GM23338 (cell line): ENCODE data around the gene MRPL38. TPM values are rescaled to one million over a fixed set of nuclear protein-coding genes. Genes with fewer than 3 reads are reported as not detected.

Experiments
- ATAC-seq: fragments of 200-7000 bp; cut with Tn5 transposase; 3 replicates; pipeline ENCODE4 v1.9.1; 2020
- DNase-seq: peaks from one replicate; pipeline ENCODE4 v3.0.0-alpha.2; 2015; ENCODE audit warnings: low spot score
- H2AFZ ChIP-seq: fragments of 200-600 bp; sonication (generic); 2 replicates; pipeline ENCODE4 v1.8.0; 2016; ENCODE audit warnings: antibody characterized with exemption, mild to moderate bottlenecking, moderate library complexity
- H3F3A ChIP-seq: fragments of 200-600 bp; sonication (generic); replicated peaks from 2 replicates; pipeline ENCODE4 v1.8.0; 2017; ENCODE audit warnings: antibody characterized with exemption, mixed run types, low read depth
- H3K27ac ChIP-seq: fragments of 200-600 bp; sonication (generic); 2 replicates; pipeline ENCODE4 v1.6.1; 2016; ENCODE audit warnings: low read depth
- H3K27me3 ChIP-seq: fragments of 200-600 bp; sonication (generic); 2 replicates; pipeline ENCODE4 v1.8.0; 2016; ENCODE audit warnings: mild to moderate bottlenecking, mixed run types, moderate library complexity; ENCODE audit not compliant: insufficient read depth
- H3K36me3 ChIP-seq: fragments of 200-600 bp; sonication (generic); 2 replicates; pipeline ENCODE4 v1.8.0; 2016; ENCODE audit warnings: mild to moderate bottlenecking; ENCODE audit not compliant: insufficient read depth
- H3K4me1 ChIP-seq: fragments of 200-600 bp; sonication (generic); 2 replicates; pipeline ENCODE4 v1.8.0; 2016; ENCODE audit warnings: mild to moderate bottlenecking, moderate library complexity; ENCODE audit not compliant: insufficient read depth
- H3K4me2 ChIP-seq: fragments of 200-600 bp; sonication (generic); 2 replicates; pipeline ENCODE4 v1.7.1; 2017; ENCODE audit warnings: mixed run types
- H3K4me3 ChIP-seq: fragments of 200-600 bp; sonication (generic); 2 replicates; pipeline ENCODE4 v1.6.1; 2016; ENCODE audit warnings: mixed run types
- H3K79me2 ChIP-seq: fragments of 200-600 bp; sonication (generic); replicated peaks from 2 replicates; pipeline ENCODE4 v1.8.0; 2017; ENCODE audit warnings: mild to moderate bottlenecking; ENCODE audit not compliant: insufficient read depth
- H3K9me2 ChIP-seq: fragments of 200-600 bp; sonication (generic); 2 replicates; pipeline ENCODE4 v1.8.0; 2017; ENCODE audit not compliant: insufficient read depth
- H4K20me1 ChIP-seq: fragments of 200-600 bp; sonication (generic); replicated peaks from 2 replicates; pipeline ENCODE4 v1.8.0; 2017; ENCODE audit warnings: mild to moderate bottlenecking; ENCODE audit not compliant: insufficient read depth
- H3K27ac Mint-ChIP-seq: 2 replicates; pipeline ENCODE4 v1.8.0; 2020; ENCODE audit warnings: inconsistent platforms, mild to moderate bottlenecking, moderate library complexity, mixed read lengths
- H3K27me3 Mint-ChIP-seq: 3 replicates; pipeline ENCODE4 v1.8.0; 2022; ENCODE audit warnings: low read depth, mild to moderate bottlenecking, moderate library complexity, mixed read lengths, inconsistent platforms; ENCODE audit not compliant: insufficient read depth, poor library complexity
- H3K36me3 Mint-ChIP-seq: 3 replicates; pipeline ENCODE4 v1.8.0; 2021; ENCODE audit warnings: low read depth, mild to moderate bottlenecking, inconsistent platforms, moderate library complexity, mixed read lengths
- H3K4me1 Mint-ChIP-seq: 3 replicates; pipeline ENCODE4 v1.8.0; 2020; ENCODE audit warnings: mild to moderate bottlenecking, inconsistent platforms, mixed read lengths
- H3K4me3 Mint-ChIP-seq: 3 replicates; pipeline ENCODE4 v1.8.0; 2021; ENCODE audit warnings: moderate library complexity, mild to moderate bottlenecking, inconsistent platforms, mixed read lengths
- H3K9me3 Mint-ChIP-seq: 3 replicates; pipeline ENCODE4 v1.8.0; 2020; ENCODE audit warnings: moderate library complexity, mild to moderate bottlenecking, inconsistent platforms, mixed read lengths
- CREB1 ChIP-seq: fragments of 250-450 bp; sonication (Bioruptor Pico); IDR thresholded peaks from 2 replicates; pipeline ENCODE4 v1.5.0; 2020; ENCODE audit warnings: low read depth, mild to moderate bottlenecking, moderate library complexity
- EZH2 ChIP-seq: fragments of 200-600 bp; sonication (generic); IDR thresholded peaks from one replicate; pipeline ENCODE4 v1.8.0; 2017; ENCODE audit warnings: antibody characterized with exemption, mild to moderate bottlenecking, low read depth; ENCODE audit not compliant: unreplicated experiment
- EZH2phosphoT487 ChIP-seq: fragments of 200-600 bp; sonication (generic); IDR thresholded peaks from one replicate; pipeline ENCODE4 v1.8.1; 2018; ENCODE audit warnings: antibody characterized with exemption; ENCODE audit not compliant: unreplicated experiment
- JUNB ChIP-seq: IDR thresholded peaks from one replicate; pipeline ENCODE4 v1.6.1; 2016; ENCODE audit warnings: antibody characterized with exemption; ENCODE audit not compliant: unreplicated experiment
- NANOG ChIP-seq: IDR thresholded peaks from 2 replicates; pipeline ENCODE4 v1.6.1; 2016; ENCODE audit warnings: antibody characterized with exemption, borderline replicate concordance
- POLR2AphosphoS5 ChIP-seq: IDR thresholded peaks from 2 replicates; pipeline ENCODE4 v1.6.1; 2016; ENCODE audit warnings: antibody characterized with exemption, low read depth
- REST ChIP-seq: IDR thresholded peaks from one replicate; pipeline ENCODE4 v1.6.1; 2018; ENCODE audit warnings: antibody characterized with exemption; ENCODE audit not compliant: unreplicated experiment
- STAT1 ChIP-seq: IDR thresholded peaks from one replicate; pipeline ENCODE4 v1.6.1; 2016; ENCODE audit warnings: antibody characterized with exemption; ENCODE audit not compliant: unreplicated experiment
- ZNF114 ChIP-seq: fragments of 250-450 bp; sonication (Bioruptor Pico); IDR thresholded peaks from 2 replicates; pipeline ENCODE4 v1.5.0; 2020; ENCODE audit warnings: mild to moderate bottlenecking, moderate library complexity
- ZNF331 ChIP-seq: fragments of 250-450 bp; sonication (Bioruptor Pico); IDR thresholded peaks from 2 replicates; pipeline ENCODE4 v1.5.0; 2020; ENCODE audit warnings: low read depth, mild to moderate bottlenecking, moderate library complexity
- polyA plus RNA-seq: library from polyadenylated mRNA; unstranded; fragments of >200 nt; fragmentation: Nextera tagmentation; extraction: Ambion mirVana; gene quantifications from 2 replicates; pipeline ENCODE4 v1.2.1, GENCODE V29; 2016
- total RNA-seq: library from RNA; depleted of rRNA; stranded (reverse); fragments of >200 nt; shearing (Covaris generic); gene quantifications from 2 replicates; pipeline ENCODE4 v1.2.3, GENCODE V29; 2014
- TF ChIP-seq, protein P1 (sequence below), 2 experiments: fragments of 200-600 bp in 1 of 2; sonication (generic) in 1 of 2; conservative IDR thresholded peaks; 2 replicates each; pipeline versions ENCODE4 v1.5.1 to v1.6.1; 2016 to 2017; ENCODE audit warnings: antibody characterized with exemption in 2 of 2, low read depth in 2 of 2, mild to moderate bottlenecking in 2 of 2, moderate library complexity in 1 of 2
- TF ChIP-seq, protein P2 (sequence below): IDR thresholded peaks from 2 replicates; pipeline ENCODE4 v1.6.1; 2016; ENCODE audit warnings: antibody characterized with exemption
- TF ChIP-seq, protein P3 (sequence below): fragments of 250-450 bp; sonication (Bioruptor Pico); IDR thresholded peaks from 2 replicates; pipeline ENCODE4 v1.5.0; 2020; ENCODE audit warnings: mild to moderate bottlenecking, moderate library complexity

Gene MRPL38
- total and polyA plus RNA-seq, 2 experiments from 2014 or later: 63.6 to 90.0 TPM

- Histone ChIP-seq H2AFZ (peak within 1 kb of the TSS; percentile 97), H4K20me1 (no peaks in the 10 kb centered on the region), H3K27me3 (no peaks in the 10 kb centered on the region), H3K79me2 (no peaks in the 10 kb centered on the region), H3K9me2 (no peaks in the 10 kb centered on the region), H3K4me1 (peaks cover 8% of the 10 kb centered on the region; the same call in 1 of the 2 replicates), H3F3A (peaks cover 12% of the 10 kb centered on the region), H3K4me2 (peak within 1 kb of the TSS; percentile 81), H3K36me3 (no peaks in the 10 kb centered on the region), H3K27ac (peak within 1 kb of the TSS; percentile 68; the same call in 1 of the 2 replicates), H3K4me3 (peak within 1 kb of the TSS; percentile 79)
- H3K4me3 Mint-ChIP-seq: peak within 1 kb of the TSS; percentile 89
- TF ChIP-seq CREB1 (CRISPR knock-in tag): 0 out of 2 replicates have a peak, but pooled peaks have one; percentile 15
- TF ChIP-seq EZH2phosphoT487: no peak
- TF ChIP-seq EZH2: no peak
- TF ChIP-seq JUNB: no peak
- TF ChIP-seq, protein P1, sequence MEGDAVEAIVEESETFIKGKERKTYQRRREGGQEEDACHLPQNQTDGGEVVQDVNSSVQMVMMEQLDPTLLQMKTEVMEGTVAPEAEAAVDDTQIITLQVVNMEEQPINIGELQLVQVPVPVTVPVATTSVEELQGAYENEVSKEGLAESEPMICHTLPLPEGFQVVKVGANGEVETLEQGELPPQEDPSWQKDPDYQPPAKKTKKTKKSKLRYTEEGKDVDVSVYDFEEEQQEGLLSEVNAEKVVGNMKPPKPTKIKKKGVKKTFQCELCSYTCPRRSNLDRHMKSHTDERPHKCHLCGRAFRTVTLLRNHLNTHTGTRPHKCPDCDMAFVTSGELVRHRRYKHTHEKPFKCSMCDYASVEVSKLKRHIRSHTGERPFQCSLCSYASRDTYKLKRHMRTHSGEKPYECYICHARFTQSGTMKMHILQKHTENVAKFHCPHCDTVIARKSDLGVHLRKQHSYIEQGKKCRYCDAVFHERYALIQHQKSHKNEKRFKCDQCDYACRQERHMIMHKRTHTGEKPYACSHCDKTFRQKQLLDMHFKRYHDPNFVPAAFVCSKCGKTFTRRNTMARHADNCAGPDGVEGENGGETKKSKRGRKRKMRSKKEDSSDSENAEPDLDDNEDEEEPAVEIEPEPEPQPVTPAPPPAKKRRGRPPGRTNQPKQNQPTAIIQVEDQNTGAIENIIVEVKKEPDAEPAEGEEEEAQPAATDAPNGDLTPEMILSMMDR (conservative IDR thresholded peaks at IDR 0.05; ENCODE audit: low read depth in 2 of 2): 0 out of 4 replicates have a peak, but pooled peaks of 1 of the 2 experiments have one; percentile 15
- no peak for TF ChIP-seq NANOG
- no peak for TF ChIP-seq ZNF114
- peak; percentile 99 for TF ChIP-seq POLR2AphosphoS5
- TF ChIP-seq, protein P2, sequence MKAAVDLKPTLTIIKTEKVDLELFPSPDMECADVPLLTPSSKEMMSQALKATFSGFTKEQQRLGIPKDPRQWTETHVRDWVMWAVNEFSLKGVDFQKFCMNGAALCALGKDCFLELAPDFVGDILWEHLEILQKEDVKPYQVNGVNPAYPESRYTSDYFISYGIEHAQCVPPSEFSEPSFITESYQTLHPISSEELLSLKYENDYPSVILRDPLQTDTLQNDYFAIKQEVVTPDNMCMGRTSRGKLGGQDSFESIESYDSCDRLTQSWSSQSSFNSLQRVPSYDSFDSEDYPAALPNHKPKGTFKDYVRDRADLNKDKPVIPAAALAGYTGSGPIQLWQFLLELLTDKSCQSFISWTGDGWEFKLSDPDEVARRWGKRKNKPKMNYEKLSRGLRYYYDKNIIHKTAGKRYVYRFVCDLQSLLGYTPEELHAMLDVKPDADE: peak; percentile 82
- no peak for TF ChIP-seq STAT1
- no peak for TF ChIP-seq REST
- no peak for TF ChIP-seq ZNF331
- TF ChIP-seq, protein P3, sequence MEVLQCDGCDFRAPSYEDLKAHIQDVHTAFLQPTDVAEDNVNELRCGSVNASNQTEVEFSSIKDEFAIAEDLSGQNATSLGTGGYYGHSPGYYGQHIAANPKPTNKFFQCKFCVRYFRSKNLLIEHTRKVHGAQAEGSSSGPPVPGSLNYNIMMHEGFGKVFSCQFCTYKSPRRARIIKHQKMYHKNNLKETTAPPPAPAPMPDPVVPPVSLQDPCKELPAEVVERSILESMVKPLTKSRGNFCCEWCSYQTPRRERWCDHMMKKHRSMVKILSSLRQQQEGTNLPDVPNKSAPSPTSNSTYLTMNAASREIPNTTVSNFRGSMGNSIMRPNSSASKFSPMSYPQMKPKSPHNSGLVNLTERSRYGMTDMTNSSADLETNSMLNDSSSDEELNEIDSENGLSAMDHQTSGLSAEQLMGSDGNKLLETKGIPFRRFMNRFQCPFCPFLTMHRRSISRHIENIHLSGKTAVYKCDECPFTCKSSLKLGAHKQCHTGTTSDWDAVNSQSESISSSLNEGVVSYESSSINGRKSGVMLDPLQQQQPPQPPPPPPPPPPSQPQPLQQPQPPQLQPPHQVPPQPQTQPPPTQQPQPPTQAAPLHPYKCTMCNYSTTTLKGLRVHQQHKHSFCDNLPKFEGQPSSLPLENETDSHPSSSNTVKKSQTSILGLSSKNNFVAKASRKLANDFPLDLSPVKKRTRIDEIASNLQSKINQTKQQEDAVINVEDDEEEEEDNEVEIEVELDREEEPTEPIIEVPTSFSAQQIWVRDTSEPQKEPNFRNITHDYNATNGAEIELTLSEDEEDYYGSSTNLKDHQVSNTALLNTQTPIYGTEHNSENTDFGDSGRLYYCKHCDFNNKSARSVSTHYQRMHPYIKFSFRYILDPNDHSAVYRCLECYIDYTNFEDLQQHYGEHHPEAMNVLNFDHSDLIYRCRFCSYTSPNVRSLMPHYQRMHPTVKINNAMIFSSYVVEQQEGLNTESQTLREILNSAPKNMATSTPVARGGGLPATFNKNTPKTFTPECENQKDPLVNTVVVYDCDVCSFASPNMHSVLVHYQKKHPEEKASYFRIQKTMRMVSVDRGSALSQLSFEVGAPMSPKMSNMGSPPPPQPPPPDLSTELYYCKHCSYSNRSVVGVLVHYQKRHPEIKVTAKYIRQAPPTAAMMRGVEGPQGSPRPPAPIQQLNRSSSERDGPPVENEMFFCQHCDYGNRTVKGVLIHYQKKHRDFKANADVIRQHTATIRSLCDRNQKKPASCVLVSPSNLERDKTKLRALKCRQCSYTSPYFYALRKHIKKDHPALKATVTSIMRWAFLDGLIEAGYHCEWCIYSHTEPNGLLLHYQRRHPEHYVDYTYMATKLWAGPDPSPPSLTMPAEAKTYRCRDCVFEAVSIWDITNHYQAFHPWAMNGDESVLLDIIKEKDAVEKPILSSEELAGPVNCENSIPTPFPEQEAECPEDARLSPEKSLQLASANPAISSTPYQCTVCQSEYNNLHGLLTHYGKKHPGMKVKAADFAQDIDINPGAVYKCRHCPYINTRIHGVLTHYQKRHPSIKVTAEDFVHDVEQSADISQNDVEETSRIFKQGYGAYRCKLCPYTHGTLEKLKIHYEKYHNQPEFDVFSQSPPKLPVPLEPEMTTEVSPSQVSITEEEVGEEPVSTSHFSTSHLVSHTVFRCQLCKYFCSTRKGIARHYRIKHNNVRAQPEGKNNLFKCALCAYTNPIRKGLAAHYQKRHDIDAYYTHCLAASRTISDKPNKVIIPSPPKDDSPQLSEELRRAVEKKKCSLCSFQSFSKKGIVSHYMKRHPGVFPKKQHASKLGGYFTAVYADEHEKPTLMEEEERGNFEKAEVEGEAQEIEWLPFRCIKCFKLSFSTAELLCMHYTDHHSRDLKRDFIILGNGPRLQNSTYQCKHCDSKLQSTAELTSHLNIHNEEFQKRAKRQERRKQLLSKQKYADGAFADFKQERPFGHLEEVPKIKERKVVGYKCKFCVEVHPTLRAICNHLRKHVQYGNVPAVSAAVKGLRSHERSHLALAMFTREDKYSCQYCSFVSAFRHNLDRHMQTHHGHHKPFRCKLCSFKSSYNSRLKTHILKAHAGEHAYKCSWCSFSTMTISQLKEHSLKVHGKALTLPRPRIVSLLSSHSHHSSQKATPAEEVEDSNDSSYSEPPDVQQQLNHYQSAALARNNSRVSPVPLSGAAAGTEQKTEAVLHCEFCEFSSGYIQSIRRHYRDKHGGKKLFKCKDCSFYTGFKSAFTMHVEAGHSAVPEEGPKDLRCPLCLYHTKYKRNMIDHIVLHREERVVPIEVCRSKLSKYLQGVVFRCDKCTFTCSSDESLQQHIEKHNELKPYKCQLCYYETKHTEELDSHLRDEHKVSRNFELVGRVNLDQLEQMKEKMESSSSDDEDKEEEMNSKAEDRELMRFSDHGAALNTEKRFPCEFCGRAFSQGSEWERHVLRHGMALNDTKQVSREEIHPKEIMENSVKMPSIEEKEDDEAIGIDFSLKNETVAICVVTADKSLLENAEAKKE (CRISPR knock-in tag): no peak
- no peaks in the 10 kb centered on the region; the same call in 1 of the 3 replicates for H3K36me3 Mint-ChIP-seq
- no peaks in the 10 kb centered on the region for H3K9me3 Mint-ChIP-seq
- peak within 1 kb of the TSS; percentile 88 for H3K27ac Mint-ChIP-seq
- peak; percentile 99 for ATAC-seq
- H3K4me1 Mint-ChIP-seq: peaks cover 6% of the 10 kb centered on the region
- DNase-seq: peak; percentile 97
- peaks cover 8% of the 10 kb centered on the region for H3K27me3 Mint-ChIP-seq
Observed at GRCh38 chr17:75940727-75941441, 36.2 kb upstream of the MRPL38 start, which contains the start of gene FBF1. Gene FBF1, minus strand, starts transcription at chr17:75941042. Its CDS starts 2,893 bp downstream, at chr17:75938149.
